Smooth muscle cell (in vitro differentiated cells): ENCODE results near the gene TANGO2. TPM values are rescaled to one million over a fixed set of nuclear protein-coding genes. Genes with fewer than 3 reads are reported as not detected.
"Not testable (repeated sequence)": the region's sequence is repeated elsewhere in the genome, so short reads cannot be mapped to it uniquely, and the experiment has no call there.

Experiments used
- DNase-seq: peaks from one replicate; lab custom pipeline; 2025; ENCODE audit not compliant: unreplicated experiment; lab: John Stamatoyannopoulos, UW
- H2AFZ ChIP-seq: fragments of 200-600 bp; sonication (generic); 2 replicates; pipeline ENCODE4 v1.6.0; 2016; ENCODE audit warnings: antibody characterized with exemption, low read depth, mild to moderate bottlenecking
- H3F3A ChIP-seq: fragments of 200-600 bp; sonication (generic); 2 replicates; pipeline ENCODE4 v1.6.0; 2017; ENCODE audit warnings: antibody characterized with exemption, low read depth
- H3K27ac ChIP-seq: fragments of 200-600 bp; sonication (generic); 2 replicates; pipeline ENCODE4 v1.5.1; 2016; ENCODE audit warnings: low read depth, mild to moderate bottlenecking
- H3K27me3 ChIP-seq: fragments of 200-600 bp; sonication (generic); 2 replicates; pipeline ENCODE4 v1.6.1; 2016; ENCODE audit warnings: low read depth, mild to moderate bottlenecking
- H3K36me3 ChIP-seq: fragments of 200-600 bp; sonication (generic); 2 replicates; pipeline ENCODE4 v1.5.1; 2016; ENCODE audit warnings: low read depth
- H3K4me1 ChIP-seq: fragments of 200-600 bp; sonication (generic); 2 replicates; pipeline ENCODE4 v1.5.1; 2016; ENCODE audit warnings: low read depth
- H3K4me2 ChIP-seq: fragments of 200-600 bp; sonication (generic); 2 replicates; pipeline ENCODE4 v1.6.0; 2016; ENCODE audit warnings: mild to moderate bottlenecking
- H3K4me3 ChIP-seq: fragments of 200-600 bp; sonication (generic); 2 replicates; pipeline ENCODE4 v1.5.1; 2016; ENCODE audit warnings: mild to moderate bottlenecking
- H3K79me2 ChIP-seq: fragments of 200-600 bp; sonication (generic); 2 replicates; pipeline ENCODE4 v1.6.0; 2016; ENCODE audit warnings: low read depth, mild to moderate bottlenecking
- H3K9ac ChIP-seq: fragments of 200-600 bp; sonication (generic); 2 replicates; pipeline ENCODE4 v1.6.0; 2016; ENCODE audit warnings: low read depth
- H3K9me3 ChIP-seq: fragments of 200-600 bp; sonication (generic); replicated peaks from 2 replicates; pipeline ENCODE4 v1.5.1; 2016; ENCODE audit warnings: low read depth
- H4K20me1 ChIP-seq: fragments of 200-600 bp; sonication (generic); 2 replicates; pipeline ENCODE4 v1.6.0; 2016; ENCODE audit warnings: low read depth
- WGBS: methylation state at CpG from one replicate; pipeline ENCODE4 v1.1.7; 2016; ENCODE audit warnings: low lambda C conversion rate; 5-methylcytosine and 5-hydroxymethylcytosine counted together
- polyA plus RNA-seq: library from polyadenylated mRNA; unstranded; fragments of >200 nt; fragmentation: Nextera tagmentation; extraction: Ambion mirVana; gene quantifications from 2 replicates; pipeline ENCODE4 v1.2.1, GENCODE V29; 2016
- total RNA-seq: library from RNA; depleted of rRNA; stranded (reverse); fragments of >200 nt; gene quantifications from 2 replicates; pipeline ENCODE4 v1.2.3, GENCODE V29; 2014
- TF ChIP-seq, protein P1 (sequence below): fragments of 200-600 bp; sonication (generic); IDR thresholded peaks from 2 replicates; pipeline ENCODE4 v1.5.1; 2017; ENCODE audit warnings: borderline replicate concordance, mild to moderate bottlenecking, antibody characterized with exemption; ENCODE audit not compliant: insufficient read depth, poor library complexity, severe bottlenecking

Gene TANGO2
- total and polyA plus RNA-seq, 2 experiments from 2014 or later = 10.8 to 14.7 TPM

DNA sequence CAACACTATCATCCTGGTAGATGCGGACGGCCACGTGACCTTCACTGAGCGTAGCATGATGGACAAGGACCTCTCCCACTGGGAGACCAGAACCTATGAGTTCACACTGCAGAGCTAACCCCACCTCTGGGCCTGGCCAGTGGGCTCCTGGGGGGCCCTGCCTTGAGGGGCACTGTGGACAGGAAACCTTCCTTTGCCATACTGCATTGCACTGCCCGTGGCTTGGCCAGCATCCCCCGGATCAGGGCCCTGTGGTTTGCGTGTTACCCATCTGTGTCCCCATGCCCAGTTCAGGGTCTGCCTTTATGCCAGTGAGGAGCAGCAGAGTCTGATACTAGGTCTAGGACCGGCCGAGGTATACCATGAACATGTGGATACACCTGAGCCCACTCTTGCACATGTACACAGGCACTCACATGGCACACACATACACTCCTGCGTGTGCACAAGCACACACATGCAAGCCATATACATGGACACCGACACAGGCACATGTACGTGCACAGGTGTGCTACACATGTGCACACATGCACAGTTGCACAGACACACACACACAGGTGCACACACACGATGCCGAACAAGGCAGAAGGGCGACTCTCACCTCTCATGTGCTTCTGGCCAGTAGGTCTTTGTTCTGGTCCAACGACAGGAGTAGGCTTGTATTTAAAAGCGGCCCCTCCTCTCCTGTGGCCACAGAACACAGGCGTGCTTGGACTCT, 43.8 kb downstream of the TANGO2 start:
- 92% methylated on average over 18 of the region's 18 CpGs for WGBS
- Histone ChIP-seq H3K4me3 (no peak overlapping the region), H3K36me3 (no peaks in the 10 kb centered on the region), H3K4me2 (no peak overlapping the region), H3K9me3 (no peaks in the 10 kb centered on the region), H3K79me2 (no peaks in the 10 kb centered on the region), H2AFZ (no peak overlapping the region), H3F3A (no peaks in the 10 kb centered on the region), H3K9ac (no peak overlapping the region), H3K4me1 (no peaks in the 10 kb centered on the region), H3K27me3 (no peaks in the 10 kb centered on the region), H3K27ac (no peak overlapping the region), H4K20me1 (no peaks in the 10 kb centered on the region)
- DNase-seq = no peak
- TF ChIP-seq, protein P1, sequence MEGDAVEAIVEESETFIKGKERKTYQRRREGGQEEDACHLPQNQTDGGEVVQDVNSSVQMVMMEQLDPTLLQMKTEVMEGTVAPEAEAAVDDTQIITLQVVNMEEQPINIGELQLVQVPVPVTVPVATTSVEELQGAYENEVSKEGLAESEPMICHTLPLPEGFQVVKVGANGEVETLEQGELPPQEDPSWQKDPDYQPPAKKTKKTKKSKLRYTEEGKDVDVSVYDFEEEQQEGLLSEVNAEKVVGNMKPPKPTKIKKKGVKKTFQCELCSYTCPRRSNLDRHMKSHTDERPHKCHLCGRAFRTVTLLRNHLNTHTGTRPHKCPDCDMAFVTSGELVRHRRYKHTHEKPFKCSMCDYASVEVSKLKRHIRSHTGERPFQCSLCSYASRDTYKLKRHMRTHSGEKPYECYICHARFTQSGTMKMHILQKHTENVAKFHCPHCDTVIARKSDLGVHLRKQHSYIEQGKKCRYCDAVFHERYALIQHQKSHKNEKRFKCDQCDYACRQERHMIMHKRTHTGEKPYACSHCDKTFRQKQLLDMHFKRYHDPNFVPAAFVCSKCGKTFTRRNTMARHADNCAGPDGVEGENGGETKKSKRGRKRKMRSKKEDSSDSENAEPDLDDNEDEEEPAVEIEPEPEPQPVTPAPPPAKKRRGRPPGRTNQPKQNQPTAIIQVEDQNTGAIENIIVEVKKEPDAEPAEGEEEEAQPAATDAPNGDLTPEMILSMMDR = no peak

DNA sequence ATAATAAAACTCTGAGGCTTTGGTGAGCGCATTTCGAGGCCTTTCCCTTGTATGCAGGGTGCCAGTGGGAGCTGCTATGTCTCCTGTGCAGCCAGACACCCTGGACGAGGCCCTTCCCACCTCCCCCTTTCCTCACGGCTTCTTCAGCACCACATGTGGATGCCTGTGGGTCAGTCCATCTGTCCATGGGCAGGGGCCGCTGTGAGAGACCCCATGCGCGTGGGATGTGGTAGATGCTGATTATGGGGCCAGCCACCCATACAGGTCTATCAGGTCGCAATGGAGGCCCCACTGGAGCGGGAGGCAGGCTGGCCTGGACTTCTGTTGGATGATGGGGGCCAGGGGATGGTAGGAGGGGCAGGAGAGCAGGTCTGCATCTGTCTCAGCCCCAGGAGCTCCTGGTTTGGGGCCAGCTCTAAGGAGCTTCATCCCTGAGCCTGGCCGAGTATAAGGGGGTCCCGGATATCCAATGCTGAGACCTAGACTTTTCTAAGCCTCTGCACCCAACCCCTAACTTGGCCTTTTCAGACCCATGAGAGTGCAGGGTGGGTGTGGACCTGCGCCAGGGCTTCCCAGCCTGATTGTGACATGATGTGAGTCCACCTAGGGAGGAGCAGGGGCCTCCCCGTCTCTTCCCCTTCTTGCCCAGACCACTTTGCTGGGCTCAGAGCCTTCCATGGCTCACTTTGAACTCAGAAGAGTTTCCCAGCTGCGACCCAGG, 45.1 kb downstream of the TANGO2 start:
- Histone ChIP-seq H2AFZ (no peak overlapping the region), H3K9me3 (no peaks in the 10 kb centered on the region), H3F3A (no peaks in the 10 kb centered on the region), H3K4me3 (no peak overlapping the region), H3K4me2 (no peak overlapping the region), H4K20me1 (no peaks in the 10 kb centered on the region), H3K9ac (no peak overlapping the region), H3K79me2 (no peaks in the 10 kb centered on the region), H3K4me1 (no peaks in the 10 kb centered on the region), H3K36me3 (no peaks in the 10 kb centered on the region), H3K27ac (no peak overlapping the region), H3K27me3 (no peaks in the 10 kb centered on the region)
- TF ChIP-seq, protein P1 = no peak
- DNase-seq = no peak
- 94% methylated on average over 14 of the region's 14 CpGs for WGBS

- no peaks in the 10 kb centered on the region for H3K9me3 ChIP-seq
- no peaks in the 10 kb centered on the region for H3F3A ChIP-seq
- TF ChIP-seq, protein P1 = no peak
- no peaks in the 10 kb centered on the region for H3K79me2 ChIP-seq
- WGBS = 94% methylated on average over 11 of the region's 11 CpGs
- no peak overlapping the region for H3K4me2 ChIP-seq
- no peak overlapping the region for H3K9ac ChIP-seq
- no peaks in the 10 kb centered on the region for H3K4me1 ChIP-seq
- H3K4me3 ChIP-seq = no peak overlapping the region
- H3K36me3 ChIP-seq = no peaks in the 10 kb centered on the region
- no peak for DNase-seq
- no peaks in the 10 kb centered on the region for H3K27me3 ChIP-seq
- H2AFZ ChIP-seq = no peak overlapping the region
- H4K20me1 ChIP-seq = no peaks in the 10 kb centered on the region
- H3K27ac ChIP-seq = no peak overlapping the region
Measured at GRCh38 chr22:20066617-20067383, 45.9 kb downstream of the TANGO2 start.

DNA sequence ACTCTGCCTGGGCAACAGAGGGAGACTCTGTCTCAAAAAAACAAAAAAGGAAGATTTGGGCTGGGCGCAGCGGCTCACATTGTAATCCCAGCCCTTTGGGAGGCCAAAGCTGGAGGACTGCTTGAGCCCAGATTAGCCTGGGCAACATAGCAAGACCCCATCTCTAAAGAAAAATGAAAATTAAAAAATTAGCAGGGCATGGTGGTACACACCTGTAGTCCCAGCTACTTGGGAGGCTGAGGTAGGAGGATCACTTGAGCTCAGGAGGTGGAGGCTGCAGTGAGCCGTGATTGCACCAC, 46.4 kb downstream of the TANGO2 start:
- not testable (repeated sequence) for H3K9ac ChIP-seq, H3F3A ChIP-seq, H3K4me2 ChIP-seq, DNase-seq, H2AFZ ChIP-seq, H4K20me1 ChIP-seq, H3K27me3 ChIP-seq, H3K4me3 ChIP-seq, H3K79me2 ChIP-seq, H3K27ac ChIP-seq, H3K4me1 ChIP-seq, H3K9me3 ChIP-seq, H3K36me3 ChIP-seq
- 94% methylated on average over 3 of the region's 3 CpGs for WGBS
